SK-N-MC (cell line): ENCODE data around the gene AASDH.
A peak's percentile ranks its signal among the peaks of the same experiment; 100 is the strongest.

Source experiments
- EZH2 ChIP-seq: fragments of 200-600 bp; sonication (generic); IDR thresholded peaks from one replicate; pipeline ENCODE4 v1.6.1; 2017; ENCODE audit warnings: antibody characterized with exemption
- POLR2AphosphoS5 ChIP-seq: IDR thresholded peaks from 2 replicates; pipeline ENCODE4 v1.6.1; 2012; ENCODE audit warnings: mild to moderate bottlenecking, low read depth, low read length, borderline replicate concordance

GRCh38 chr4:56388306-56388705, 1.0 kb upstream of the AASDH start:
- 0 out of 2 replicates have a peak, but pooled peaks have one; percentile 42 for TF ChIP-seq POLR2AphosphoS5
- TF ChIP-seq EZH2, result no peak
